NB4 (cell line): Measurements from ENCODE around the gene SNX7.

Experiments used
- MYC ChIP-seq: IDR thresholded peaks from 2 replicates; pipeline ENCODE4 v1.6.1; 2011; ENCODE audit warnings: low read depth, low read length
- POLR2A ChIP-seq: IDR thresholded peaks from 2 replicates; pipeline ENCODE4 v1.6.1; 2011; ENCODE audit warnings: mild to moderate bottlenecking; ENCODE audit not compliant: insufficient read length; ENCODE audit errors: extremely low read depth
- TF ChIP-seq, protein P1 (sequence below): IDR thresholded peaks from one replicate; pipeline ENCODE4 v1.5.1; 2012; ENCODE audit warnings: low read depth, low read length
- TF ChIP-seq, protein P2 (sequence below): IDR thresholded peaks from 2 replicates; pipeline ENCODE4 v1.6.1; 2011; ENCODE audit warnings: low read depth, low read length

GRCh38 chr1:98637316-98637715, 24.2 kb upstream of the SNX7 start:
- TF ChIP-seq POLR2A (no peak), MYC (no peak)
- TF ChIP-seq, protein P1, sequence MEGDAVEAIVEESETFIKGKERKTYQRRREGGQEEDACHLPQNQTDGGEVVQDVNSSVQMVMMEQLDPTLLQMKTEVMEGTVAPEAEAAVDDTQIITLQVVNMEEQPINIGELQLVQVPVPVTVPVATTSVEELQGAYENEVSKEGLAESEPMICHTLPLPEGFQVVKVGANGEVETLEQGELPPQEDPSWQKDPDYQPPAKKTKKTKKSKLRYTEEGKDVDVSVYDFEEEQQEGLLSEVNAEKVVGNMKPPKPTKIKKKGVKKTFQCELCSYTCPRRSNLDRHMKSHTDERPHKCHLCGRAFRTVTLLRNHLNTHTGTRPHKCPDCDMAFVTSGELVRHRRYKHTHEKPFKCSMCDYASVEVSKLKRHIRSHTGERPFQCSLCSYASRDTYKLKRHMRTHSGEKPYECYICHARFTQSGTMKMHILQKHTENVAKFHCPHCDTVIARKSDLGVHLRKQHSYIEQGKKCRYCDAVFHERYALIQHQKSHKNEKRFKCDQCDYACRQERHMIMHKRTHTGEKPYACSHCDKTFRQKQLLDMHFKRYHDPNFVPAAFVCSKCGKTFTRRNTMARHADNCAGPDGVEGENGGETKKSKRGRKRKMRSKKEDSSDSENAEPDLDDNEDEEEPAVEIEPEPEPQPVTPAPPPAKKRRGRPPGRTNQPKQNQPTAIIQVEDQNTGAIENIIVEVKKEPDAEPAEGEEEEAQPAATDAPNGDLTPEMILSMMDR: no peak
- TF ChIP-seq, protein P2, sequence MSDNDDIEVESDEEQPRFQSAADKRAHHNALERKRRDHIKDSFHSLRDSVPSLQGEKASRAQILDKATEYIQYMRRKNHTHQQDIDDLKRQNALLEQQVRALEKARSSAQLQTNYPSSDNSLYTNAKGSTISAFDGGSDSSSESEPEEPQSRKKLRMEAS: no peak
